HG03060 (cell line): ENCODE results near the gene NCS1.

Experiments
- ATAC-seq: cut with Tn5 transposase; IDR thresholded peaks from one replicate; pipeline ENCODE4 v1.9.1; 2021; ENCODE audit warnings: low read depth, moderate number of reproducible peaks; ENCODE audit not compliant: unreplicated experiment

NCS1 gene

DNA sequence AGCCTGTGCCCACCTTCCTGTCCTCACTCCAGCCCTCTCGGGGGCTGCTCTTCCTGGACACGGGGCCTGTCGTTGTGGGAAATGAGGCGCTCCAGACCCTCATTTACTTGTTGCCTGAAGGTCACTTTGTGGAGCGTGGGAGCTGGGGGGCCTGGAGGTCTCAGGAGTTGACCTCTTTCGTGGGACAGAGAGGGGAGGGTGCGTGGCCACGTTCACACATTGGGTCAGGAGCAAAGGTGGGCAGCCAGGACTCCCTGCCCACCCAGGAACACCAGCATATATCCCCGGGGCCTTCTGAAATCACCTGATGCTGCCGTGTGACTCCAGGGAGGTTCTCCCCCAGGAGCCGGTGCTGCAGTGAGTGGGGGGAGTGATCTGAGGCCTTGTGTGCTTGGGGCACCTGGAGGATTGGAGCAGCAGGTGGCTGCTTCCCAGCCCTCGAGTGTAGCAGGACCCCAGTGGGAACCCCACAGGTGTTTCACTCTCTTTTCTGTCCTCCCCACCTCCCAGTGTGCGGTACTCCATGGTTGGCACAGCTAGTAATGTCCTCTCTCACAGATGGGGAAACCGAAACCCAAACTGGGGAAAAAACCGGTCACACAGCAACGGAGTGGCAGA, 20.3 kb downstream of the NCS1 start:
- no peak for ATAC-seq

DNA sequence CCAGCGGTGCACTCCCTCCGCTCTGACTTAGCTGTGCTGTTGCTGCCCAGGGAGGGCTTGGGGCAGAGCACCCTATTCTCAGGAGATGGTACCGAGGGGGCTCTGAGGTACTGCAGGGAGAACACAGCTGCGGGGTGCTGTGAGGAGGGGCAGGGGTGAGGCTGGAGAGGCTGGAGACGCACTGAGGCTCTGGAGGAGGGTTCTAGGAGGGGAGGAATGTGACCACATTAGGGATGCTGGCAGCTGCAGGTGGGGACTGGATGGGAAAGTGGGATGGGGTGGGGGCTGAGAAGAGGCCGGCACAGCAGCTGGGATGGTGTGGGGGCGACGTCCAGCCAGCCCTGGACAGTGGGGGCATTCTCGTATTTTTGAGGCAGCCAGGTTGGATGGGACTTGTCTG, 20.9 kb downstream of the NCS1 start:
- no peak for ATAC-seq

DNA sequence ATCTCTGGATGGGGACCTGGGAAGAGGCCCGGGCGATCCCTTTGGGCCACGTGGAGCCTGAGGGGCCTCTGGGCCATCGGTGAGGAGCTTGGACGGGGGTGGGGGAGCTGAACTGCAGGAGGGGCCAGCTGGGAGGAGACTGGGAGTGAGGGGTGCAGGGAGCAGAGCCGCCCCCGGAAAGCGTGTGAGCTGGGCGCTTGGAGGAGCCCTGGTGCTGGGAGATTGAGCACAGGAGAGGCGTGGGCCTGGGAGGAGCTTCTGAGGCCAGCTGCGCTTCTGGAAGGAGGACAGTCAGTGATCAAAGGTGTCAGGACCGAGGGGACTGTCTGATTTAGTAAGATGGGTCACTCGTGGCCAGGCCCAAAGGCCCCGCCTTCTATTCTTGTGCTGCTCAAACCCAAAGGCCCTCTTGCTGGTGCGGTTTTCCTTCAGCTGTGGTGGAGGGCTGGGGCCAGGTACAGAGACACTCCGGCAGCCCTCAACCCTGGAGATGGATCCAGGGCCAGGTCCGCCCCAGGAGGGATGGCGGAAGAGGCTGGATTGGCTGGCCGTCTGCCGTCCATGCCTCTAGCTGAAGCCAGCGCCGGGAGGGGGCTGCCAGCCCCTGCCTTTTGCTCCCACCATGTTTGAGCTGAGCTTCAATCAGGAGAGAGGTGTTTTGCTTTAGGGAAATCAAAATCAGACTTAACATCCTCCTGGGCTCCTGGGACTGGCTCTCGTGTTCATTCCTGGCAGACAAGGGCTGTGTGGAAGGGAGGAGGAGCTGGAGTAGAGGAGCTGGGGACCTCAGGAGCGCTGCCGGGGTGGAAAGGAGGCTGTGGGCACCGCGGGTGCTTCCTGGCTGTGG, 21.6 kb downstream of the NCS1 start:
- no peak for ATAC-seq

DNA sequence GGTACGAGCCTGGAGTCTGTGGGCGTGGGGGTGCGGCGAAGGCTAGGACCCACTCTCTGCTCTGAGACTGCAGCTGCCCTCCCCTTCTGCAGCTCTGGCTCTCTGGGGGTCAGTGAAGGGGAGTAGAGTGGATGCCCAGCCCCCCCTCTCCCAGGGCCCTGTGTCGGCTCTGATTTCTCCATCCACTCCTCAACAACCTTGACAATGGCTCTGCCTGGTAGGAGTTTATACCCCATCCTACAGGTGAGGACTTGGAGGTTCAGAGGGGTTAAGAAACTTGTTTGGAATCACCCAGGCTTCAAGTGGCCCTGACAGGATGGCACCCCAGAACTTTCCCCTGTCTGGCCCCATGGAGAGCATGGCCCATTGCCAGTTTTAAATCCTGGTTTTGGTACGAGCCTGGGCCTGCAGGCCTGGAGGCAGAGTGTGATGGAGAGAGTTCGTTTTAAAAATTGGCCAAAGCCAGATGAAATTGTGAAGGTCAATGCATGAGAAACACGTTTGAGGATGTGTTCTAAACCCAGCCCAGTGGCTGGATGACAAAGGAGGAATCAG, 22.3 kb downstream of the NCS1 start:
- no peak for ATAC-seq

DNA sequence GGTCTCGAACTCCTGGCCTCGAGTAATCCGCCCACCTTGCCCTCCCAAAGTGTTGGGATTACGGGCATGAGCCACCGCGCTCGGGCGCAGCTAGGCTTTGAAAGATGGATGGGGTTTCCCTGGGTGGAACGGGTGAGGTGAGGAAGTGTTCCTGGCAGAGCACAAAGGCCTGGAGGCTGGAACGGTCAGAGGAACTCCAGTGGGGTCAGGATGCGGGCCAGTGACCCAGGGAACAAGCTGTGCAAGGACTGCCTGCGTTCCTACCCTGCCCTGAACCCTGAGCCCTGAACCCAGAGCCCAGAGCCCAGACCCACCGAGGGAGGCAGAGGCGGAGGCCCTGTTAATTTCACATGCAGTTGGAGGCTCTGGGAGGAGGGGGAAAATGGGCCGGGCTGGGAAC, 23.4 kb downstream of the NCS1 start:
- no peak for ATAC-seq

DNA sequence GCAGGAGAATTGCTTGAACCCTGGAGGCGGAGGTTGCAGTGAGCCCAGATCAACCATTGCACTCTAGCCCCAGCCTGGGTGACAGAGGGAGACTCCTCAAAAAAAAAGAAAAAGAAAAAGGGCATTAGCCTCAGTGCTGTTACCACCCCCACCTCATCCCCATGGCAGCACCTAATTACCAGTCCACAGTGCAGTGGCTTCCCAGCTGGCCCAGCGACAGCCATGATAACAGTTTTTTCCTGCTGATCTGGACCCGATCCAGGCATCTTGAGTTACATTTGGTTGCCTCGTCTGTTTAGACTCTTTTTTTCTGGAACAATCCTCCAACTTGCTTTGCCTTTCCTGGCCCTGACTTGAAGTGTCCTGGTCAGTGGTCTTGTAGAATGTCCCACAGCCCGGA, 24.4 kb downstream of the NCS1 start:
- ATAC-seq, result no peak

DNA sequence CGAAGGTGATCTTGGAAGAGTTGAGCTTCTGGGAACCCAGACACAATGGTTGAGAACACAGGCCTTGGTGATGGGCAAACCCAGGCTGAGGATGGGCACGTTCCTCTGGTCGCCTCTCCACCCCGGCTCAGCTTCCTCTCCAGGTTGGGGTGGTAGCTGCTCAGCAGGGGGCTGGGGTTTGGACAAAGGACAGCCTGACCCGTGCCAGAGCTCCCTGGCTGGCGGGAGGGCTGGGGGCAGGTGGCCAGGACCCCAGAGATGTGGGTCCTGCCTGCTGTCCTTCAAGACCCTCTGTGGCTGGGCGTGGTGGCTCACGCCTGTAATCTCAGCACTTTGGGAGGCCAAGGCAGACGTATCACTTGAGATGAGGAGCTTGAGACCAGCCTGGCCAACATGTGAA, 25.2 kb downstream of the NCS1 start:
- ATAC-seq, result no peak

DNA sequence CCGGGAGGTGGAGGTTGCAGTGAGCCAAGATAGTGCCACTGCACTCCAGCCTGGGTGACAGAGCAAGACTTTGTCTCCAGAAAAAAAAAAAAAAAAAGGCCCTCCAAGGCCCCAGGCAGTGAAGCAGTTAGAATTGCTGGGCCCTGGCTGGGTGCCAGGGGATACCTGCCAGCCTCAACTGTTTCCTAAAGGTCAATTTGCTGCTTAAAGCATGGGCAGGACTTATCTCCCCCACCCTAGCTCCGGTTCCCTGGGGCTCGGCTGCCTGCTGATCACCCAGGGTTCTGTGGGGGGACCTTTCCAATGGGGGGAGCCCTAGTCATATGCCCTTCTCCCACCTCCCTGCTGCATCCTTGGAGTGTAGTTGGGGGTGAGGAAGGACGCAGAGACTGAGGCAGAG, 25.7 kb downstream of the NCS1 start:
- no peak for ATAC-seq

DNA sequence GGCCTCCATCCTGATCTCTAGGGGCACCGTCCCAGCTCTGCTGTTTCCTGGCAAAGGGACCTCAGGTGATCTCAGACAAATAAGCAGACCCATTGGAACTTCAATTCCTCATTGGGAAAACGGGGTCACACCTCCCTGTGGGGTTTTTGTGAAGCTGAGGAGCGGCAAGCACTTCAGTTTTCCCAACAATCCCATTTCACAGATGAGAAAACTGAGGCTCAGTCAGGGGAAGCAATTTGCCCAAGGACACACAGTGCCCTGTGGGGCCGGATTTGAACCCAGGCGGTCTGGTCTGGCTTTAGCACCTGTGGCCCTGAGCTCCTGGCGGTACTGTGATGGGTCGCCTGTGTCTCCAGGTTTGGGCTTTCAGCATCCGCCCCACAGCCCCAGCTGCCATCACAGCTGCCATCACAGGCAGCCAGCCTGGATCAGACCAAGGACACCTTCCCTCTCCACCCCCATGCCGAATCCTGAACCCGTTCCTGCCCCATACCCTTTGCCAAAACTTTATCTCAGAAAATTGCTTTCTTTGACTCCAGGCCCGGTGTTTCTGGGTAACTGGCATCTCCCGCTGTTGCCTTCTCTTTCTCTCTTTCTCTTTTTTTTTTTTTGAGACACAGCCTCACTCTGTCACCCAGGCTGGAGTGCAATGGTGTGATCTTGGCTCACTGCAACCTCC, 26.4 kb downstream of the NCS1 start:
- ATAC-seq, result no peak

DNA sequence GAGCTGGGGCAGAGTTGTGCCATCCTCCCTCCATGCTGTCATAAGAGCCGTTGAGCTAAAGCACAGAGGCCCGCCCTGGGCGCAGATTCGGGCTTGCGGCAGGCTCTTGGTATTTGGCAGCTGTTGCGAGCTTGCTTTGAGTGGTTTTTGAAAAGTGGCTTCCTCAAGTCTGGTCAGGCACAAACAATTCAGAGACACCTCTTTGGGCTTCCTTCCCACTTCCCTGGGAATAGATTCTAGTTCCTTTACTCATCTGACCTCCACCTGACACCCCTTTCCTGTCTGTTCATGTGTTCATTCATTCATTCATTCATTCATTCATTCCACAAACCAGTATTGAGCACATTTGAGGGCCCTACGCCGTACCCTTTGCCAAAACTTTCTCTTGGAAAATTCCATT, 27.4 kb downstream of the NCS1 start:
- no peak for ATAC-seq

DNA sequence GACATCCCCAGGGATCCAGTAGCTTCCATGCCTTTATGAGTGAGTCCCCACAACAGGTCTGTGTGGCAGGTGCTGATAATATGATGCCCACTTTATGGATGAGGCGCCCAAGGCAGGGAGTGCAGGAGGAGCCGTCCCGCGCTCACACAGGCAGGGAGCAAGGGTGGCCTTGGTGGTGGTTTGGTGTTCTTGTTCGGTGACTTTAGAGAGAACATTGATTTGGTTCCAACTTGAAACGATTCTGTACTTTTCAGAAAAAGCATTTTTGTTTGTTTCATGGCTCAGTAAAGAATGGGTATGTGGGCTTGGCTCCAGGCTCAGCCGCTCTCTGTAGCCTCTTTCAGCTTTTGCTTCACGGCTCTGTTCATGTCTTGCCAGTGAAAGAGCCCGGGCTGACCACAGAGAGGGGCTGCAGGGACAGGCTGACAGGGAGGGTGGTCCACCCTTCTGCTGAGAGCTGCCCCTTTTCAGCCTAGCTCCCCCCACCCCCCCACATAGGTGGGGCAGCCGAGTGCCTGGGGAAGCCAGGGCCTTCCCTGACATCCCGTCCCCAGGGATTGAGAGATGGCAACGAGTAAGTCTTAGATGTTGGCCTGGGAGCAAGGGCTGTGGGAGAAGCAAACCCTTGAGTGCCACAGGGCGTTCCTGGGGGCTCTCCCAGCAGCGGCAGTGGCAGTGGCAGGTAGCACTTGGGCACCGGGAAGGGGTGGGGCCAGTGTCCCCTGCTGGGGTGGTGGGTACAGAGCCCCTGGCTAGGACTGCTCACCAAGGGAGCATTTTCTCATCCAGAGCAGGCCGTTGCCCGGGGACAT, 28.0 kb downstream of the NCS1 start:
- no peak for ATAC-seq

DNA sequence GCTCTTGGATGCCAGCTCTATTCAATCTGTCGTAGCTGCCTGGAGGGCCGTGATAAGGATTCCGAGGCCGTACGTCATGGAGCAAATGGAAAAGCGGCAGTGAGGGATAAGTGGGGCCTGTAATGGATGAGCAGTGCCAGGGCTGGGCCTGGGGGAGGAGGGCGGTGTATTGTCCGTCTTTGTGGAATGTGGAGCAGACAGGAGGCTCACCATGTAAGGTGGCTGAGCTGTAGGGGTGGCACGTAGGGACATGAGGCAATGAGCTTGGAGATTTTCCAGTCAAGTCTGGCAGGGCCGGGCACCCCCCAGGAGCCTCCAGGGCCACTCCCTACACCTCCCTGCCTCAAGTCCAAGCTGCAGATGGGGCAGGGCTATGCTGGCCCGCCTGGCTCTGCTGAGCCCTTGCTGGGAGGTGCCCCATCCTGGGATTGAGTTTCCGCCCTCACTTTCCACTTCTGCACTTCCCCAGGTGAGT, 29.2 kb downstream of the NCS1 start:
- ATAC-seq, result no peak

DNA sequence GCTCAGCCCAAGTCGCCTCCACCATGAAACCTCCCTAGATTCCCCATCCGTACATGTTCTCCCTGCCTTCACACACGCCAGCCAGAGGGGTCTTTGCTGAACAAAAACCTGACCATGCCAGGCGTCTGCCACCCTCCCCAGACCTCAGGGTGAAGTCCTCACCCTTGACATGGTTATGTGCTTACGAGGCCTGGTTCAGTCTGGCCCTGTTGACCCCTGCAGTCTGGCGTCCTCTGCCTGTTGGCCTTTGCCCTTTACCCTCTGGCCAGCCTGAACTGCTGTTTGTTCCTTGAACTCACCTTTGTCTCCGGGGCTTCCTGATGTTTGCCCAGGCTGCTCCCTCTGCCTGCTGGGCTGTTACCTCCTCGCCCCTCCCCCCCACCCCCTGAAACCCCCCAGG, 29.8 kb downstream of the NCS1 start:
- no peak for ATAC-seq

DNA sequence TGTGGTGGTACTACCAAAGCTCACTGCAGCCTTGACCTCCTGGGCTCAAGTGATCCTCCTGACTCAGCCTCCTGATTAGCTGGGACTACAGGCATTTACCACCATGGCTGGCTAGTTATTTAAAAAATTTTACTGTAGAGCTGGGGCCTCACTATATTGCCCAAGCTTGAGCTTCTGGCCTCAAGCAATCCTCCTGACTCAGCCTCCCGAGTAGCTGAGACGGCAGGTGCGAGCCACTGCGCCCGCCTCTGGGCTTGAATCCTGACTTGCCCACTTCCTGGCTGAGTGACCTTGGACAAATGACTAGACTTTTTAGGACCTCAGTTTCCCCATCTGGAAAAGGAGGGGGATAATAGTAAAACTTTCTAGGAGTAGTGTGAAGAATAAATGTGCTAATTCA, 32.1 kb downstream of the NCS1 start:
- ATAC-seq, result no peak

DNA sequence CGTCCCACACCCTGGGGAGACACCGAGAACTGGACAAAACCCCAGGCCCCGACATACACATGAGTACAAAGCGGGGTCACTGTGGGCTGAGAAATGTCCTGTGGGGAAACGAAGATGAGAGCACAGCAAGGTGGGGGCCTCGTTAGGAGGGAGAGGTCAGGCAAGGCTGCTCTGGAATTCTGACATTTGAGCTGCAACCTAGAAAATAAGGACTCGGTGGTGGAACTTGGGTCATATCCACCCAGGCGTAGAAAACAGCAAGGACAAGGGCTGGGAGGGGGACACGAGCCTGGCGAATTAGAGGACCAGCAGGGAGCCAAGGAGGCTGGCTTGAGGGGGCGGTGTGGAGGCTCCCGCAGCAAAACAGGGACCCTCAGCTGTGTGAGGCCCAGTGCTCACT, 32.8 kb downstream of the NCS1 start:
- no peak for ATAC-seq

DNA sequence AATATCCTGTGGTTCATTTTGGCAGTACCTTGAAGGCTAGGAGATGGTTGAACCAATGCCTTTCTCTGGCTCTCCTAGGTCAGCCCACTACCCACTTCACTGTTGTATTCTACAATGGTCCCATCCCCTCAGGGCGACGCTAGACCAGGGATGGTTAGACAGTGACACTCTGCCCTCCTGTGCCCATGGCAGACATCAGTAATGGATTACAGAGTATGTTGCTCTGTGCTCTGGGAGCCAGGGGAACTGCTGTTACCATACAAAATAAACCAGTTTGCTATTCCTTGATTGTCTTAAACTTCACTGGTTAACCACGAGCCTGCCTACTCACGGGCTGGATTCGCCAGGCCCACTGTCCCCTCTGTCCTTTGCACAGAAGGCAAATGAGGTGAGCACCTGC, 33.7 kb downstream of the NCS1 start:
- no peak for ATAC-seq

DNA sequence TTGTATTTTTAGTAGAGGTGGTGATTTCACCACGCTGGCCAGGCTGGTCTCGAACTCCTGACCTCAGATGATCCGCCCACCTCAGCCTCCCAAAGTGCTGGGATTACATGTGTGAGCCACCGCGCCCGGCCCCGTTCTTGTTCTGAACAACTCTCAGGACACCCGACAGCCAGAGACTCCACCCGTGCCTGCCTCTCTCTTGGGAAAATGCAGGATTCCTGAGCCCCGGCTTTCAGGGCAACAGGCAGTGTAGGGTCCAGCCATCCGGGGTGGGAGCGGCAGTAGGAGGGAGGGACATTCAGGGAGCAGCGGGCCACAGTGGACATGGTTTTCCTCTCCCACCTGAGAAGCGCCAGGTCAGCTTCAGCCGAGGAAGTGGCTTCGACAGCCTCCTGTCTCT, 34.4 kb downstream of the NCS1 start:
- no peak for ATAC-seq

DNA sequence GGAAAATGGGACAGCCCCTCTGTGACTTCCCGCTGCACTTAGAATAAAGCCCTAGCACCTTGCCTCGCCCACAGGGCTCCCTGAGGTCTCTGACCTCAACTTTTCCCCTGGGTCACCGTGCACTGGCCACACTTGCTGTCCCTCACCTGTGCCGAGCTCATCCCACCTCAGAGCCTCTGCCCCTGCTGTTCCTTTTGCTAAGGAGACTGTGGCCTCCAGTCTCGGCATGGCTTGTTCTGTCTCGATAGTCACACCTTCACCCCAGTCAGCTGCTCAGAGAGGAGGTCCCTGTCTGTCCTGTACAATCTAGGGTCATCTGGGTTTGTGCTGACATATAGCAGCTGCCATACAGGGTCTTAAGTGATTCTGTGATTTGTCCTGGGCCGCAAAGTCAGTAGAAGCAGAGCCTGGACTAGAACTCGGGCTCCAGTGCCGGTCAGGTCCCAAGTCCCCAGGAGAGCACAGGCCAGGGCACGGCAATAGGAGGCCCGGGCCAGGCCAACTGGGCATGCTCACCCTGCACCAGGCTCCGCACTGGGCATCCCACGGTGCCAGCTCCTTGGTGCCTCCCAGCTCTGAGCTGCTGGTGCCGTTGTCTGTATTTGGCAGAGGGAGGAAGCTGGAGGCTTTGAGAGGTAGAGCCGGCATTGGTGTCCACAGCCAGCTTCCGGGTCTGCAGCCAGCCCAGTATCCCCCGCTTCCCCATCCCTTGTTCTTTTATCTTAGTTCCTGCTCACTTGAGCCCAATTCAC, 35.2 kb downstream of the NCS1 start:
- no peak for ATAC-seq

DNA sequence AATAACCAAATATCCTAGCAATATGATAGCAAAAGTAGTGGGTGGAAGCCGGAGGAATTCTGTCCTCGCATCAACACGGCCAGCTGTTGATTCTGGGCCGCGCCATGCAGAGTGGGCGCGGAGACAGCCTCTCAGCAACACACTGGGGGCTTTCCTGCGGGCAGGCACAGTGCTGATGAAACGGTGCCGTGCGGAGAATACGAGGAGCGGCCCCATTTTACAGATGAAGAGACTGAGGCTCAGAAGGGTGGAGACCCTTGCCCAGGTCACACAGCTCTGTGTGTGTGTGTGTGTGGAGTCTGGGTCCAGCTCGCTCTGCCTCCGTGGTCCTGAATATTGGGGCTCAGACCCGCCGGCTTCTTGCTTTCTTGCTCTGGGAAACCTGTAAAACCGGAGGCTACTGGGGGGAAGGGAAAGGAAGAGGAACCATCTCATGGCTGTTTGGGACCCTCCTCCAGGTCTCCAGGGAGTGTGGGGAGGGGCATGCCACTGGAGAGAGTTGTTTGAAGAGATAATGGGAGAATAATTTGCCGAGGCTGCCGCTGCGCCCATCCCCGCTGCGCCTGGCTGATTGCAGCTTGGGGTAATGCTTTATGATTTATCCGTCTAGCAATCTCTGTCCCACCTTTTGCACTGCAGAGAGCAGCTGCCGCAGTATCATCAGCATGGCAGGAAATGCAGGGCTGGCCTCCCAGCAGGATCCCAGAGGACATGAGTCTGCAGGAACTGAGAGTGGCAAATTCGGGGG, 36.6 kb downstream of the NCS1 start:
- ATAC-seq, result no peak
